ENCODE results near the gene CDK5.

GRCh38 chr7:151089893-151090730 lies 32.4 kb upstream of the CDK5 start:
- TF ChIP-seq, protein P1, sequence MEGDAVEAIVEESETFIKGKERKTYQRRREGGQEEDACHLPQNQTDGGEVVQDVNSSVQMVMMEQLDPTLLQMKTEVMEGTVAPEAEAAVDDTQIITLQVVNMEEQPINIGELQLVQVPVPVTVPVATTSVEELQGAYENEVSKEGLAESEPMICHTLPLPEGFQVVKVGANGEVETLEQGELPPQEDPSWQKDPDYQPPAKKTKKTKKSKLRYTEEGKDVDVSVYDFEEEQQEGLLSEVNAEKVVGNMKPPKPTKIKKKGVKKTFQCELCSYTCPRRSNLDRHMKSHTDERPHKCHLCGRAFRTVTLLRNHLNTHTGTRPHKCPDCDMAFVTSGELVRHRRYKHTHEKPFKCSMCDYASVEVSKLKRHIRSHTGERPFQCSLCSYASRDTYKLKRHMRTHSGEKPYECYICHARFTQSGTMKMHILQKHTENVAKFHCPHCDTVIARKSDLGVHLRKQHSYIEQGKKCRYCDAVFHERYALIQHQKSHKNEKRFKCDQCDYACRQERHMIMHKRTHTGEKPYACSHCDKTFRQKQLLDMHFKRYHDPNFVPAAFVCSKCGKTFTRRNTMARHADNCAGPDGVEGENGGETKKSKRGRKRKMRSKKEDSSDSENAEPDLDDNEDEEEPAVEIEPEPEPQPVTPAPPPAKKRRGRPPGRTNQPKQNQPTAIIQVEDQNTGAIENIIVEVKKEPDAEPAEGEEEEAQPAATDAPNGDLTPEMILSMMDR (IDR thresholded peaks at IDR 0.05), result no peak
- TF ChIP-seq EZH2 (IDR thresholded peaks at IDR 0.05; ENCODE audit: borderline replicate concordance, insufficient read depth, low read depth, low read length, poor library complexity, severe bottlenecking), result no peak
